Skin of body (tissue), 2 donors: ENCODE measurements around the gene ISOC1. TPM values are rescaled to one million over a fixed set of nuclear protein-coding genes. Genes with fewer than 3 reads are reported as not detected.

Experiments
- DNase-seq: peaks from one replicate; lab custom pipeline; 2025; lab: John Stamatoyannopoulos, UW
- total RNA-seq: library from RNA; depleted of rRNA; stranded (reverse); fragments of >200 nt; gene quantifications from one replicate; pipeline ENCODE4 v1.2.3, GENCODE V29; 2014

The ISOC1 gene
- total RNA-seq, 1 donor from 2014 or later: 38.0 TPM

DNA sequence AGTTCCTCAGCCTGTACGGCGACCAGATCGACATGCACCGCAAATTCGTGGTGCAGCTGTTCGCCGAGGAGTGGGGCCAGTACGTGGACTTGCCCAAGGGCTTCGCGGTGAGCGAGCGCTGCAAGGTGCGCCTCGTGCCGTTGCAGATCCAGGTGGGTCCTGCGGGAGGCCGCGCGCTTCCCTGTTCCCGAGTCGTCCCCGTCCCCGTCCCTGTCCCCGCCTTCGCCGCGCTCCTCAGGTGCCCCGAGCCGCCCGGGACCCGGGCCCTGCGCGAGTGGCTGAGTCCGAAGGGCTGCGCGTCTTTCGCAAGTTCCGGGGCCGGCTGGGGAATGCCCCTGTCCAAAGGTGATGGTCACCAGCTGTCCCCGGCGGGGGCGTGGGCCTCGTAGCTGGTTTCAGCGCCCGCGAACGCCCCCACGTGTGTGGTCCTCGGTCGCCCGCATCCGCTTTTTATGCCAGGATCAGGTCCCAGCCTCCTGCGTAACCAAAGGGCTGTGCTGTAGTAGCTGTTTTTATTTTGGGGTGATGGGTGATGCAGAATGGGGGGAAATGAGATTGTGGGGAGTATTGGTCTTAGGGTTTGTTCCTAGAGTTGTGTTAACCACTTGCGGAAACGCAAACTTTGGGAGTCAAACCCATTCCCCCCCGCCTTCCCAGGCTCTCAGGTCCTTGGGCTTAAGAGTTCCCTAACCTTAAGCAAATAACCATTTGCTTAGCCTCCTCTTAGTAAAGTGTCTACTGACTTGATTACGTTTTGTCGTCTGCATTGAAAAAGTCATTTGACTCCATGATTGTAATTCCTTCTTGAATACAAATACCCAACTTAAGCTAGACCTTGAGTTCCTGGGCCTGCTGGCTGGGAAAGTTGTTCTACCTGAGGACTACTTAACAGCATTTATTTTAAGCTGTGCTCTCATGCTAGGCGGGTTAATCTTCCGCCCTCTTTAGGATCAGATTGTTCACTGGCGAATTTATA, 663 bp downstream of the ISOC1 start:
- no peak for DNase-seq

DNA sequence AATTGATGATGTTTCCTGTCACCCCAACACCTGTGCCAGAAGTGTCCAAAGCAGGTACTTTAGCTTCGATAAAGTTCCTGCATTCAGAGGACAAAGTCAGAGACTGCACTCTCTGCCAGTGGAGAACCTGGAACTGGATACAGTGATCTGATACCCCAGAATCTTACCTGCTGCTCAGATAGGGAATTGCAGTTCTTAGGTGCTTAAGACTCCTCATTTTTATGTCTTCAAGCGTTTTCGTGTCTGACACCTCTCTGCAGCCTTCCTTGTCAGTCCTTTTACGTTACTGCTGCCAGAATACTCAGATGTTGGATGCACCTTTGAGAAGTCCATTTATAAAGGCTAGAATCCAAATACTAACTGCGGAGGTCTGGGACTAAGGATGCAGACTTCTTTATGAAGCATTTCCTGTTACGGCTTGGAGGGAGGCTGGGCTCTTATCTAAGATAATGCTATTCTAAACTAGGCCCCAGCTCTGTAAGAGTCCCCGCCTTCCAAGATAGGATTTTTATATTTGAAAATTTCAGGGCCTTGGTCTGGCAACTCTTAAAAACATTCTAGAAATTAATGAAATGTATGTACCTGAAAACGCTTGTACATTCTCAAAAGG, 1.9 kb downstream of the ISOC1 start:
- DNase-seq: no peak

DNA sequence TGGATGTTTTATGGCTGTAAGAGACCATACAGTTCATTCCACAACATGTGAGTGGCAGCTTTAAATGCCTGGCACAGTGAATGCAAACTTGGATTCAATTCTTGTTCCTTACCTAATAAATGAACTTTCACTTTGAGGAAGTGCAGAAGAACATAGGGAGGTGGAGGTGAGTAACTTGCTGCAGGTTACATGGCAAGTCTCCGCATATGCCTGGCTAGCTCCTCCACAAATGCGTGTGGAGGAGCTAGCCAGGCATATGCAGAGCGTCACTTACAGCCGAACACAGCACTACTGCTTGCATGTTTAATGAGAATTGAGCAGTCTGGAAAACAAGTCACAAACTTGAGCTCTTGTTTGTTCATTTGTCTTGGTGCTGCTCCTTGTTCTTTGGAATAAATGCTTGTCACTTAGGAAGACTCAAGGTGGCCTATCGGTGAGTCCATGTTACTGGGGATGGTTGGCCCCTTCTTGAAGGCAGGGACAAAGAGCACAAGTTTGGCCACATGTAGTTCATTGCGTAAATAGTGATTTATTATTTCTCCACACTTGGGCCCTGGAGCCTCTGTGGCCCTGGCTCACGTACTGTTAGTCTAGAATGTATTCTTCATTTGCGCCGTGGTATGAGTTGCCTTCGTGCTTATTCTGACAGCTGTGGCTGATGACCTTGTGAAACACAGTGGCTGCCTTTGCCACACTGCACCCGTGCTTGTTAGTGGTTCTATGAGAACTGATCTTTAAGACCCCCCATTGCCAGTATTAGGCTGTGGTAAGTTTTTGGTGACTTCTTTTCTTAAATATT, 3.1 kb downstream of the ISOC1 start:
- no peak for DNase-seq

DNA sequence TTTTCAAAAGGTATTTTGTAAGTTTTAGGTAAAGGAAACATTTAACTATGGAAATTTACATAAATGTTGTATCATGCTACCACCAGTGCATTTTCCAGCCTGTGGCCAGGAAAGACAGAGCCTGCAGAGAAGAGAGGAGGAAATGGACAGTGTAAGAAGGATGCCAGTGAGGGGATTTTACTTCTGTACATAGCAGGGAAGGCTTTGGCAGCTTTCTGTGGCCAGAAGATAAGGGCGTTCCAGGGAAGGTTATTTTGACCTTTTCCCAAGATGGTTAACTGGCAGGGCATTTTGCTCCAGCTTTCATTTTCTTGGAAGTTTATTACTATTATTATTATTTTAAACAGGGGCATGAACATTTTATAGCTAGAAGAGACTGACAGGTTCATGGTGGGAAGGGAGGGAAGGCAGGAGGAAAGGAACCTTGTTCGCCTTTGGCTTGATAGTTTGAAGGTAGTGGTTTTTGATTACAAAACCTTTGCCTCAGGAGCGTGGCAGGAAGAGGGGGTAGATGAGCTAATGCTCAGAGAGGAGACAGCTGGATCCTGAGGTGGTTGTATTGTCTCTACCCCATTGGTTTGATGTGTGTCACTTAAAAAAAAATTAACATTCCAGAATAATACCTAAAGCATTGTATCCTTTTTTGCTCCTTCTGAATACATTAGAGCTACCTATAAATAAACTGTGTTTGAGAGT, 4.1 kb downstream of the ISOC1 start:
- DNase-seq: no peak

GRCh38 chr5:129099184-129099569, 4.6 kb downstream of the ISOC1 start:
- DNase-seq: no peak

- no peak for DNase-seq
These were observed 7.2 kb downstream of the ISOC1 start for GRCh38 chr5:129101794-129102193.

DNA sequence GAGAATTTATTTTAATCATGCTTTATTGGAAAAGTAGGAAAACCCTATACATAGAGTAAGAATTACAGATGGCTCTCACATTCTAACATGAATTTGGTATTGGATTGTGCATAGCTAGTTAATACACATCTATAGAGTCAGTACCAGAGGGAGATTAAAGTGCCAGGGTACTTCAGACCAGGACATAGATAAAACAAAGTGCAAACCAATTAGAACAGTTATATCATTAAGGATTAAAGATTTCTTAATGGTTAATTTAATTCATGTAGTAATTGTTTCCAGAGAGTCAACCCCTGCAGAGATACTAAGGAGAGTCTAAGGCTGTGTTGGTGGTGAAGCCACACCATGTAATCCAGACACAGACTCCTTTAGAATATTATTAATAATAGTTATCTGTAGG, 8.8 kb downstream of the ISOC1 start:
- no peak for DNase-seq

DNA sequence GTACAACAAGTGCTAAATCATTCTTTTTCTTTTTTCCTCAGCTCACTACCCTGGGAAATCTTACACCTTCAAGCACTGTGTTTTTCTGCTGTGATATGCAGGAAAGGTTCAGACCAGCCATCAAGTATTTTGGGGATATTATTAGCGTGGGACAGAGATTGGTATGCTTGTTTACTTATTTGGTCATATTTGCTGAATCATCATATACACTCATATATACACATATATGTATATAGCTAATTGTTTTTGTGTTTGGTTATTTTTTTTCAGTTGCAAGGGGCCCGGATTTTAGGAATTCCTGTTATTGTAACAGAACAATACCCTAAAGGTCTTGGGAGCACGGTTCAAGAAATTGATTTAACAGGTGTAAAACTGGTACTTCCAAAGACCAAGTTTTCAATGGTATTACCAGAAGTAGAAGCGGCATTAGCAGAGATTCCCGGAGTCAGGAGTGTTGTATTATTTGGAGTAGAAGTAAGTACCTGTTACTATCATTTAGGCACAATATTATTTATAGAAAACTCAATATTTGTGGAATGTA, 10.4 kb downstream of the ISOC1 start:
- no peak for DNase-seq

DNA sequence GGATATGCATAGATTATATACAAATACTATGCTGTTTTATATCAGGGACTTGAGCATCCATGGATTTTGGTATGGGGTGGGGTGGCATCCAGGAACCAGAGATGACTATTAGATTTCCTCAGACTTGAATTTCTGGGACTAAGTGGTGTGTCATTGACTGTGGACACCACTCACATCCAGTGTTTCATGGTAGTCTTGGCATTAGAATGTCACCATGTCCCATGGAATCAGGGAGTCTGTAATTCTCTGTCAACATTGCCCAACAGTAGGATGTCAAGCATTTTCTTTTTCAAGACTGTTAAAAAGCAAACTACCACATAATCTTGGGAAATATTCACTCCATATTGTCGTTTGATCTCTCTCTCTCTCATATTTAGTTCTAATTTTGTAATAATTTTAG, 13.1 kb downstream of the ISOC1 start:
- DNase-seq: no peak

DNA sequence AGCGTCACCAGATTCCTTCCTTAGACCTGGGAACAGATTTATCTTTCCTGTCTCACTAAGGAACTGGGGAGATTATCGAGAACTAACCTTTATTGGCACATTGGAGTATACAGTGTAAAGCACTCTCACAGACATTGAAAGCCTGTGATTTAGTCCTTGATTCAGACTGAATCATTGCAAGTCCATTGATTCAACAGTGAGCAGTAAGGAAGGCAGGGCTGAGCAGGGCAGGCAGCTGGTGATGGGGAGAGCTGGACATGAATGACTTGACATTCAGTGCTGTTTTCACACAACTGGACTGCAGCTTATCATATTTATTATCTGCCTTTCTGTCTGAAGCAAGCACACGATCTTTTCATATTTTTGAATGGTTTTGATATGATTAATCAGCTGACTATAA, 16.2 kb downstream of the ISOC1 start:
- DNase-seq: no peak

DNA sequence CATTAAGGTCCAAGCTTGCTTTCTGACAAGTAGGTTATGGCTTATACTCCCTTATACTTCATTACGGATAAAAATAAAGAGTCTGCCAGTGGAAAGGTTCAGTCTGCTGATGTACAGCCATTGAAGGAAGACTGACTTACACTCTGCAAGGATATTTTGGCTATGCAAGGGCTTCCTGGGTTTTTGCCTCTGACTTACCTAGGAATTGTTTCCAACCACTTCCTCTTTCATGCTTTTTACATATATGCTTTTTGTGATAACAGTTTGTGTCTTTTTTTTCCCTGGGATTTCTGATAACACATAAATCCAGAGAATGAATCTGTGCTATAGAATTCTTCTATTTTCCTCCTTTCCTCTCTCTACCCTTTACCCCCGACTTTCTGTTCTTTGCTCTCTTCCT, 16.8 kb downstream of the ISOC1 start:
- DNase-seq: no peak

GRCh38 chr5:129112295-129112694, 17.7 kb downstream of the ISOC1 start:
- DNase-seq: no peak

DNA sequence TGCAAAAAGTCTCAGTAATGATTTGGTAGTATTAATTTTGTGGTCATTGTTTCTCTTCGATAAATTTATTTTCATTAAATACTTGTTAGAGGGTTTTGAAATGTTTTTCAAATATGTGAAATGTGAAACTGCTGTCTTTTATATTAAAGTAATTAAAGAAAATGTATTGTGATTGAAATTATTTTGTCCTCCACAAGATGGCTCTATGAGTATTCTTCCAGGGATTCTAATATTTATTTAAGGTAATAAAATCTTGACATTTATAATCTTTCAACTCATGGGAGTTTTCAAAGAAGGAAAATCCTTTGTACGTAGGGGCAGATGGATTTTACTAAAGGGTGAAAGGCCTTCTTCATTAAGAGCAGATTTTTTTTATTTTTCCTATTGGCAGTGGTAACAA, 19.3 kb downstream of the ISOC1 start:
- DNase-seq: no peak

GRCh38 chr5:129114539-129115193, 20.1 kb downstream of the ISOC1 start:
- DNase-seq: no peak

DNA sequence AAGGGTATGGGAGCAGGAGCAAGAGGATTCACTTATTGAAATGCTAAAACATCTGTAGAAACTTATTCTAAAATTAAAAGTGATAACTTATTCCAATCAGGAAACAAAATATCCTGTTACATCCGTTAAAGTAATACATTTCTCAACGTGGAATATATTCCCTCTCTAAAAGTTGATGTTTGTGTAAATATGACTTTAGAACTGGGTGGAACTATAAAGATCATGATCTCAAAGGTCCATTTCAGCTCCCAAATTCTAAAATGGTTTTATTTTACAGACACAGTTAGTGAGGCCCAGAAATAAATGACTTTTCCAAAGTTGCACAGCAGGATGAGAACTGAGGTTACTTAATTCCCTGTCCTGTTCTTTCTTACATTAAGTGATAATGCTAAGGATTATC, 21.1 kb downstream of the ISOC1 start:
- no peak for DNase-seq

DNA sequence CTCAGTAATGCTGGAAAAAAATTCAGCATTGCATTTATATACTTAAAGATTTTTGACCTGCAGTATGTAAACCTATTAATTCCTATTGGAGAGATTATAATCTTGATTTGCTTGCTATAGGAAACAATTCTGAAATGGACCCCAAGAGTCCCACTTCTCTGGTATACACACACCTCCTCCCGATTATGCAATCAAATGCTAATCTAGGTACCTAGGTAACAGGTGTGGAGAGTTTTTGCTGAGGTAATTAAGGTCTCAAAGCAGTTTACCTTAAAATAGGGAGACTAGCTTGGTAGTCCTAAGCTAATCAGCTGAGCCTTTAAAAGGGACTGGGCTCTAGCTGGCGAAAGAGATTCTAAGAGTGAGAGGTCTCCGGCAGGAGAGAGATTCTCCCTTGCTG, 22.2 kb downstream of the ISOC1 start:
- no peak for DNase-seq

- DNase-seq: no peak
These were observed 23.9 kb downstream of the ISOC1 start for GRCh38 chr5:129118405-129118804.

- DNase-seq: no peak
These were observed 24.3 kb downstream of the ISOC1 start for GRCh38 chr5:129118826-129119225.

DNA sequence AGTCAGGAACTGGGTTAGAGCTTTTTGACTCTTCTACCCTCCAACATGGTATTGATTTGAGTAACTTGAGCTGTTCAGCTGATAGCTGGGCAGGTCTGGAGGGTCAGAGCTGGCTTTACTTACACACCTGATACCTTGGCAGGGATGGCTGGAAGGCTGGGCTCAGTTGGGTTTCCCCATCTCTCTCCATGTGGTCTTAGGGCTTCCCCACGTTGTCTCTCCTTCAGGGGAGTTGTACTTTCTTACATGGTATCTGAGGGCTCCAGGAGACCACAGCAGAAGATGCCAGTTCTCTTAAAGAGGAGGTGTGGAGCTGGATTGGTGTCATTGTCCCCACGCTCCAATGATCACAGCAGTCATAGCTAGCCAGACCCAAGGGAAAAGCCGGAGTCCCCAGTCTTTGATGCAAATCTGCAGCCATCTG, 25.6 kb downstream of the ISOC1 start:
- no peak for DNase-seq

DNA sequence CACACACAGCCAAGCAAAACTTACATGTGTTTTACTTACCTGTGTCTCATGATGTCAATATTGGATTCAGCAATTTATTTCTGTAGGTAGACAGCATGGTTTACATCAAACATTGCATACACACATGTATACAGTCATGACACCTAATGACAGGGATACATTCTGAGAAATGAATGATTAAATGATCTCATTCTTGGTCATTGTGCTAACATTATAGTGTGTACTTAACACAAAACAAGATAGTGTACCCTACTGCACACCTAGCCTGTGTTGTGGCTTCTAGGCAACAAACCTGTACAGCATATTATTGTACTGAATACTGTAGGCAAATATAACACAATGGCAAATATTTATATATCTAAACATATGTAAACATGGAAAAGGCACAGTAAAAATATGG, 28.0 kb downstream of the ISOC1 start:
- no peak for DNase-seq

DNA sequence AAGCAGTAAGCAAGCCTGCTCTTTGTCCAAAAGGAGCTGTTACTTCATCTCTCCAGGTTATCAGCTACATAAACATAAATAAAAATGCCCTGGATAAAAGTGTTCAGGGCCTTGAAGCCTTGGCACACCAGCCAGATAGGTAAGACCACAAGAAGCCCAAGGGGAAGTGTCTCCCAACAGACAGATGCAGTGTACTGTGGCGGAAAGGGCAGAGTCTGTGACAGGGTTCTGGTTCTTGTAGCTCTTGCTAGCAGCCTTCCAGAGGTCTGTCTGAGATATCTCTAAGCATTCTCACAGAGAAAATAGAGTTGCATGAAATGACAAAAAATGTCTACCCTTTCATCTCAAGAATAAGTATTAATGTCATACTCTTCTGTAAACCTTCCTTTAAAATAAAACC, 30.1 kb downstream of the ISOC1 start:
- no peak for DNase-seq
